ENCODE results near the gene LASP1NB.

The LASP1NB gene

DNA sequence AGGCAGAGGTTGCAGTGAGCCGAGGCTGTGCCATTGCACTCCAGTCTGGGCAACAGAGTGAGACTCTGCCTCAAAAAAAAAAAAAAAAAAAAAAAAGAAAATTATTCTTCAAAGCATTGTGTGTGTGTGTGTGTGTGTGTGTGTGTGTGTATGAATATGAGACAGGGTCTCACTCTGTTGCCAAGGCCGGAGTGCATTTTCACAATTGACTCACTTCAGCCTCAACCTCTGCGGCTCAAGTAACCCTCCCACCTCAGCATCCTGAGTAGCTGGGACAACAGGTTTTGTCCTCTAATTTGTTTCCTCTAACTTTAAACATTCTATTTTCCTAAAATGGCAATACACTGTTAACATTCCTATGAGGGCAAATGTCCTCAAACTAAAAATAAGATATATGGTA, 34.1 kb downstream of the LASP1NB start:
- no peak for DNase-seq (ENCODE audit: low read depth)
- no peaks in the 10 kb centered on the region for H3K36me3 ChIP-seq (ENCODE audit: control insufficient read depth, insufficient read depth, low read length)
- H3K27me3 ChIP-seq (ENCODE audit: control insufficient read depth, insufficient read depth, low read length): no peaks in the 10 kb centered on the region
- TF ChIP-seq CTCF (IDR thresholded peaks at IDR 0.05; ENCODE audit: insufficient read depth, low read length, poor library complexity, severe bottlenecking): no peak
- no peak overlapping the region for H3K4me3 ChIP-seq (ENCODE audit: low read depth, low read length)

GRCh38 chr17:38960402-38960801, 35.0 kb downstream of the LASP1NB start:
- Histone ChIP-seq H3K36me3 (ENCODE audit: control insufficient read depth, insufficient read depth, low read length) (no peaks in the 10 kb centered on the region), H3K4me3 (ENCODE audit: low read depth, low read length) (no peak overlapping the region), H3K27me3 (ENCODE audit: control insufficient read depth, insufficient read depth, low read length) (no peaks in the 10 kb centered on the region)
- DNase-seq (ENCODE audit: low read depth): no peak
- no peak for TF ChIP-seq CTCF (IDR thresholded peaks at IDR 0.05; ENCODE audit: insufficient read depth, low read length, poor library complexity, severe bottlenecking)

DNA sequence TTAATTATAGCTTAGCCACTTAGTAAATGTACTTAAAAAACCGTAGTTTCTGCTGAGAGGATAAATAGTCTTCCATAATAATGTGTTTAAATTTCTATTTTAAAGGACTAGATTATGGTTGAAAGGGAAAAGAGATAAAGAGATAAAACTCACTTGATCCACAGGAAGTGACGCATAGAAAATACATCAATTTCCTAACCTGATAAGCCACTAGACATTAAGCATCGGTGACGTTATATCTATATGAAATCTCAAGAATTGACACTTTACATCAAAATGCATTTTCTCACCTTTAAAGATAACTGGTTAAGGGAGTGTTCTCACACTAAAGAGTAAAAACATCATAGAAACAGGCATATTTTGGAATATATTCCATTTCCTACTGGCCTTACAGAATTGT, 36.0 kb downstream of the LASP1NB start:
- H3K4me3 ChIP-seq (ENCODE audit: low read depth, low read length): no peak overlapping the region
- H3K27me3 ChIP-seq (ENCODE audit: control insufficient read depth, insufficient read depth, low read length): no peaks in the 10 kb centered on the region
- no peak for TF ChIP-seq CTCF (IDR thresholded peaks at IDR 0.05; ENCODE audit: insufficient read depth, low read length, poor library complexity, severe bottlenecking)

GRCh38 chr17:38967290-38967738, 41.9 kb downstream of the LASP1NB start, which contains the start of gene FBXO47:
TSS of gene FBXO47 (minus strand) at chr17:38967403. CDS start at chr17:38963025, 4,378 bp downstream.
- Histone ChIP-seq H3K27me3 (ENCODE audit: control insufficient read depth, insufficient read depth, low read length) (no peaks in the 10 kb centered on the region), H3K36me3 (ENCODE audit: control insufficient read depth, insufficient read depth, low read length) (no peaks in the 10 kb centered on the region), H3K4me3 (ENCODE audit: low read depth, low read length) (peak within 1 kb of the TSS; percentile 28)
- DNase-seq (ENCODE audit: low read depth): peak; percentile 80
- peak; percentile 11 for TF ChIP-seq CTCF (IDR thresholded peaks at IDR 0.05; ENCODE audit: insufficient read depth, low read length, poor library complexity, severe bottlenecking)

More for the DNA sequence above, 36.0 kb downstream of the LASP1NB start:
- H3K36me3 ChIP-seq (ENCODE audit: control insufficient read depth, insufficient read depth, low read length): no peaks in the 10 kb centered on the region
- DNase-seq (ENCODE audit: low read depth): no peak

GRCh38 chr17:38969281-38969680, 43.9 kb downstream of the LASP1NB start:
- H3K27me3 ChIP-seq (ENCODE audit: control insufficient read depth, insufficient read depth, low read length): no peaks in the 10 kb centered on the region
- DNase-seq (ENCODE audit: low read depth): no peak
- no peak overlapping the region for H3K4me3 ChIP-seq (ENCODE audit: low read depth, low read length)
- H3K36me3 ChIP-seq (ENCODE audit: control insufficient read depth, insufficient read depth, low read length): no peaks in the 10 kb centered on the region
- no peak for TF ChIP-seq CTCF (IDR thresholded peaks at IDR 0.05; ENCODE audit: insufficient read depth, low read length, poor library complexity, severe bottlenecking)

- no peaks in the 10 kb centered on the region for H3K27me3 ChIP-seq (ENCODE audit: control insufficient read depth, insufficient read depth, low read length)
- no peak overlapping the region for H3K4me3 ChIP-seq (ENCODE audit: low read depth, low read length)
- DNase-seq (ENCODE audit: low read depth): no peak
- peak; percentile 11 for TF ChIP-seq CTCF (IDR thresholded peaks at IDR 0.05; ENCODE audit: insufficient read depth, low read length, poor library complexity, severe bottlenecking)
- no peaks in the 10 kb centered on the region for H3K36me3 ChIP-seq (ENCODE audit: control insufficient read depth, insufficient read depth, low read length)
Observed at GRCh38 chr17:38970128-38970527, 44.7 kb downstream of the LASP1NB start.
